HG03135 (cell line): ENCODE measurements around the gene C16orf89.
"Not testable (repeated sequence)": the region's sequence is repeated elsewhere in the genome, so short reads cannot be mapped to it uniquely, and the experiment has no call there.

Source experiments
- ATAC-seq: cut with Tn5 transposase; IDR thresholded peaks from one replicate; pipeline ENCODE4 v1.9.1; 2021; ENCODE audit warnings: mild to moderate bottlenecking, moderate library complexity; ENCODE audit not compliant: unreplicated experiment

C16orf89 gene

GRCh38 chr16:5065813-5066212 is at the start of gene C16orf89:
Gene C16orf89 (minus strand): TSS chr16:5065956. CDS start chr16:5065908, 48 bp downstream.
- no peak for ATAC-seq

DNA sequence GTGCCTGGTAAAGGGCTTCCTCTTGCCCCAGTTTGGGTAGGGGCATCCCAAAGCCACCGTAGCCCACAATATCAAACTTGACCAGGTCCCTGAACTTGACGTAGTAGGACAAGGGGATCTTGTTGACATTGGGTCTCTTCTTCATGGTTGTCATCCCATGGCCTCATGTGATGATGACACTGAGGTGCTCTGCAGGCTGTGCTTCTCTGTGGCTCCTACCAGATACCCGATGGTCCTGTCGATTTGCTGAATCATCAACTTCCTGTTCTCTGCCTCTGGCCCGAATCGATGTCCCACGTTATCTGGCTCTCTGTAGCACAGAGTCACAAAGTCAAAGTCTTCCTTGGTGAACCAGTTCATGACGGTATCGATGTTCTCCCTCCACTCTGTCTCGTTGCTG is 45.2 kb upstream of the C16orf89 start:
- ATAC-seq: not testable (repeated sequence)

DNA sequence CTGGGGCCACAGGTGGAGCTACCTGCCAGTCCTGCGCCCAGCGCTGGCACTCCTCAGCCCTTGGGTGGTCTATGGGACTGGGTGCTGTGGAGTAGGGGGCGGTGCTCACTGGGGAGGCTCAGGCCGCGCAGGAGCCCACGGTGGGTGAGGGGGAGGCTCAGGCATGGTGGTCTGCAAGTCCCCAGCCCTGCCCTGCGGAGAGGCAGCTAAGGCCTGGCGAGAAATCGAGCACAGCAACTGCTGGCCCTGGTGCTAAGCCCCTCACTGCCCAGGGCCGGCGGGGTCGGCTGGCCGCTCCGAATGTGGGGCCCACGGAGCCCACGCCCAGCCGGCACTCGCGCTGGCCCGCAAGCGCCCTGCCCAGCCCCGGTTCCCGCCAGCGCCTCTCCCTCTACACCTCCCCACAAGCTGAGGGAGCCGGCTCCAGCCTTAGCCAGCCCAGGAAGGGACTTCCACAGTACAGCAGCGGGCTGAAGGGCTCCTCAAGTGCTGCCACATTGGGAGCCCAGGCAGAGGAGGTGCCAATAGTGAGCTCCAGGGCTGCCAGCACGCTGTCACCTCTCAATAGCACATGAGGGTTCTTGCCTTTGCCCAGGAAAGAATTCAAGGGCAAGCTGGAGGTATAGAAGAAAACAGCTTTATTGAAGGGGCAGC is 42.9 kb upstream of the C16orf89 start:
- no peak for ATAC-seq

- not testable (repeated sequence) for ATAC-seq
Measured at GRCh38 chr16:5105039-5105438, 39.3 kb upstream of the C16orf89 start.

DNA sequence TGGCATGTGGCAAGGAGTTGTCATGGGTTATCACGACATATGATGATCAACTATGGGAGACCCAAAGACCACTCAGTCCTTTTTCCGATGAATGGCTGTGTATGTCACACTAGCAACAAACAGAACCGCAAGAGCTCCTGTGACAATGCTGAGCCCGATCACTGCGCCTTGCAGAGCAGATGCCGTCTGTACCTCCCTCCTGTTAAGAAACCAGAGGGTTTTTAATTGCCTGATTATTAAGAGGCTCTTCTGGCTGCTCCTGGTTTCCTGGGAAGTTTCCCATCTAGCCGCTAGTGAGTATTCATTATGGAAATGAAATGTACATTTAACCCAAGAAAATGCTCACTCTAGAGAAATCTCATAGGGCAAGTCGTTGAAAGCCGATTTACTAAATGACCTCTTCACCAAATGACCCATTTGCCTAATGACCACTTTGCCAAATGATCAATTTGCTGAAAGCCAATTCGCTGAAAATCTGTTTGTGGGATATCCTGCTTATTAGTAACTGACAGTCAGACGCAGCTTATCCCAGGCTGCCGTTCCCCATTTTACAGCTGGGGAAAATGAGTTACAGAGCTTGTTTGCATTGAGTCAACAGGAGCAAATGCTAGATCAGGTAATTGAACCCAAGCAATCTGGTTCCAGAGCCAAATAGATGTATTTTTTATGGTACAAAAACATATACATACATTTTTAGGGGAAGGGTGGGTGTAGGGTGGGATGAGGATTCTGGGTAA is 37.7 kb upstream of the C16orf89 start:
- ATAC-seq: not testable (repeated sequence)

- ATAC-seq: not testable (repeated sequence)
Measured at GRCh38 chr16:5099174-5099573, 33.4 kb upstream of the C16orf89 start.

GRCh38 chr16:5098221-5099159 is 32.7 kb upstream of the C16orf89 start:
- peak; percentile 72 for ATAC-seq

DNA sequence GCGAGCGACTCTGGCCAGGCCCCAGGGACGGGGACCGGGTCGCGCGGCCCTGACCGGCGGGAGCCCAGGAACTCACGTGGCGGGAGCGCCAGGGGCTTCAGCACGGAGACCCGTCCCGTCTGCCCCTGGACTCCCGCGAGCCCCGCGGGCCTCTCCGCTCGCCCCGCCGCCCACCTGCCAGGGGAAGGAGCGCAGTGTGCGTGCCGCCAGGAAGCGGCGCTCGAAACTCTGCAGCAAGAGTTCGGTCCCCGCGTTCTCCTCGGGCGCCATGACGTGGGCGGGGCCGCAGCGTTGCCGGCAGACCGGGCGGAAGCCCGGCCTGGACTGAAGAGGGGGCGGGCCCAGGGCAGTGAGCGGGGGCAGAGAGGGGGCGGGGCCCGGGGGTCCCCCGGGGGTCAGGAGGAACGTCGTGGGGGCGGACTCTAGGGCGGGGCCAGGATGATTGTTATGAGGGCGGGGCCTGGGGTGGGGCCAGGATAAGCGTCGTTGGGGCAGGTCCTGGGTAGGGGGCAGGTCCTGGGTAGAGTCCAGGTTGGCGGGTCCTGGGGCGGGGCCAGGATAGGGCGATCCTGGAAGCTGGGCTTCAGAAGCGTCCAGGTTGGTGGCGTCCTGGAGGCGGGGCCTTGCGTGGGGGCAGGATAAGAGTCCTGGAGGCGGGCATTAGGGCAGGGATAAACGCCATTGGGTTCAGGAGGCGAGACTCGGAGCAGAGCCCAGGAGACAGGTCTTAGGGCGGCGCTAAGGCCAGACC is 31.9 kb upstream of the C16orf89 start, which contains the start of gene EEF2KMT:
Gene EEF2KMT (minus strand): TSS at position 326 of the 751 bp plus-strand sequence. CDS start 56 bp downstream, at position 270.
- peak; percentile 99 for ATAC-seq

GRCh38 chr16:5097061-5097469 is 31.3 kb upstream of the C16orf89 start:
- ATAC-seq: not testable (repeated sequence)

DNA sequence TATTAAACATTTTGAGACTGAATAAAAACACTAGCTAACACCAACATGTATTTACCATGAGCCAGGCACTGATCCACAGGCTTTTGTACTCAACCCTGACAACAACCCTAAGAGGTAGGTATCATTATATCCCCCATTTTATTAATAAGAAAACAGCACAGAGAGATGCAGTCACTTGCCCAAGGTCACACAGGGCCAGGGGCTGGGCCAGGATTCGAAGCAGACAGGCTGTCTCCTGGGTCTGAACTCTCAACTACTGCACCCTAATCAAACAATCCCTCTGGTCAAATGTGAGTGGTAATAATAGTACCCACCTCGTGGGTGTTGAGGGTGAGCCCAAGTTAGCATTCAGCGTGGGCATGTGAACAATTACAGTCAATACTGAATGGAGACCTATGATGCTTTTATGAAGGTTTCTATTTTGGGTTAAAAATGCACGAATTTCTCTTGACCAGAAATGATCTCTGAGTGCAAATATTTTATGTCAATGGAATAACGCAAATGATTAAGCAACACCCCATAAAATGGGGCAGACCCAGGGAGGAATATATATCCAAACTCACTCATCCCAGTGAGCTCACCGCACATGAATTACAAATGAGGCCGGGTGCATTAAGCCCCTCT is 30.8 kb upstream of the C16orf89 start:
- not testable (repeated sequence) for ATAC-seq

DNA sequence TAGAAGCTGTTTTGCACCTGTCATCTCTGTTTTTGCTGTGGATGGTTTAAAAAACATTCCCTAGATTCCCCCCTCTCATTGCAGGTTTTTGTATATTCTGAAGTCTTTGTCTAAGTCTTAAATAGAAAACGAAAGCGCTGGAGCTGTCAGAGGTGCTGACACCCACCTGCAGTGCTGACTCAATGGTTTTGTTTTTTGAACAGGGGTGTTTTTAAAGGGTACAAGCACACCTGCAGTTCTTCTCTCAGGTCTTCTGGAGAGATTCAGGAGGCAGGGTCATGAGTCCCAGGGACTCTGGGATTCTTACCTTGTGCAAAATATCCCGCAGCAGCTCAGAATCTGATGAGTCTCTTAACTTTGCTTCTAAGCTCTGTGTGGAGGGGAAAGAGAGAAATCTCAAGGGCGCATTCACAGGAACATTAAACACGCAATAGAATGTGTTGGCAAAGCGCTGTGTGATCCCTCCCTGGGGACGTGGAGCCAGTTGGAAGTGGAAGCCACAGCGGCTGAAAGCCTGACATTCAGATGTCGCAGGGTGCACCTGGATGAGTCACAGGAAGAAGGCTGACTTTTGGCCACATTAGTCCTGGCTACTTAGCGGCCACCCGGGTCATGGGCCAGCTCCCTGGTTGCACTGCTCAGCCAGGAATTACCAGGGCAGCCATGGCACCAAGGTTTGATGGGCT is 29.5 kb upstream of the C16orf89 start:
- ATAC-seq: not testable (repeated sequence)

DNA sequence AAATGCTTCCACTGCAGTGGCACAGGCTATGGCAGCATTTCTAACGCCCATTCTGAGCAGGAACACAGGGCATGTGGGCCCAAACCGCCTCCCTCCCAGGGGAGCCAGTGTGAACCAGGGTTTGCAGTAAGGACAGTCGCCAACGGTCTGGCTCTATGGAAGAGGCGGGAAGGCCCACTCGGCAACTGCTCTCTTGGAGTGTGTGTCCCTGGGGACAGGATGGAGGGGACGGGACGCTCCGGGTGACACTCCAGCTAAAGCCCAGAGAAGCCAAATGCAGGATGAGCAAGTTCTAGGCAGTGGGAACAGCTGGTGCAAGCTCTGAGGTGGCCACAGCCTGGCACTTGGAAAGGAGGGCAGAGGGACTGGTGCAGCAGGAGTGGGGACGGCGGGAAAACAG is 28.0 kb upstream of the C16orf89 start:
- not testable (repeated sequence) for ATAC-seq

GRCh38 chr16:5093081-5093480 is 27.3 kb upstream of the C16orf89 start:
- ATAC-seq: not testable (repeated sequence)

GRCh38 chr16:5090592-5090991 is 24.8 kb upstream of the C16orf89 start:
- ATAC-seq: not testable (repeated sequence)

- ATAC-seq: not testable (repeated sequence)
Measured at GRCh38 chr16:5089911-5090555, 24.3 kb upstream of the C16orf89 start.

- not testable (repeated sequence) for ATAC-seq
Measured at GRCh38 chr16:5088936-5089335, 23.2 kb upstream of the C16orf89 start.

DNA sequence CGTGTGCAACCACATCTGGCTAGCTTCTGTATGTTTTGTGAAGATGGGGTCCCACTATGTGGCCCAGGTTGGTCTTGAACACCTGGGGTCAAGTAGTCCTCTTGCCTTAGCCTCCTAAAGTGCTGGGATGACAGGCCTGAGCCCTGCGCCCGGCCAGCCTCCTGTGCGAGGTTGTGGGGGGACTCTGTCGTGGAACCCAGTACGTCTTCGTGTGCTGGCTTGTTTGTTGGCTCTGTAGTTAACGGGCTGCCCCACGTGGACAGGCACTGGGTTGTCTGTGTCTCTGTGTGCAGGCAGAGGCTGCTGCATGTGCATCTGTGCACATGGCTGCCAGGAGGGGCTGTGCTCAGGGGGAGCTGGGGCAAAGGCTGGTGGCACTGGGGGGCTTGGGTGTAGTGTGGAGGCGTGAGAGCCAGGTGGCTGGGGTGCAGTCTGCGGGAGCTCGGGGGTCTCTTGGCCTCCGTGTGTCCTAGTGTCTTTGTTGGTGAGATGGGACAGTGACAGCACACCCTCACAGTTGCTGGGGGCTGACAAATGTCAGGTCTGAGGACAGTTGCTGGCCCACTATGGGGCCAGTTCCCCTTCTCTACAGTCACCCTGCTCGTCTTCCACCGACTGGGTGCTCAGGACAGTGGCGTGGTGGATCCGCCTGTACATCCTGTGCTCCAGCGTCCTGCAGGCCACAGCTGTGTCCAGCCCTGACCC is 22.5 kb upstream of the C16orf89 start:
- not testable (repeated sequence) for ATAC-seq

GRCh38 chr16:5085716-5086115 is 20.0 kb upstream of the C16orf89 start:
- ATAC-seq: not testable (repeated sequence)
